MV-4-11 (cell line): ENCODE data around the gene CBX6.
"Not testable (repeated sequence)": the region's sequence is repeated elsewhere in the genome, so short reads cannot be mapped to it uniquely, and the experiment has no call there.

Experiments used
- DNase-seq: peaks from one replicate; lab custom pipeline; 2025; lab: John Stamatoyannopoulos, UW

Gene CBX6

GRCh38 chr22:38861170-38861876 lies 10.7 kb downstream of the CBX6 start:
- no peak for DNase-seq

- no peak for DNase-seq
Observed at GRCh38 chr22:38860283-38861169, 11.5 kb downstream of the CBX6 start.

GRCh38 chr22:38859581-38860282 lies 12.3 kb downstream of the CBX6 start:
- no peak for DNase-seq

- DNase-seq = no peak
Observed at GRCh38 chr22:38858492-38858891, 13.5 kb downstream of the CBX6 start.

GRCh38 chr22:38854476-38854875 lies 17.5 kb downstream of the CBX6 start:
- not testable (repeated sequence) for DNase-seq

- DNase-seq = not testable (repeated sequence)
Observed at GRCh38 chr22:38853883-38854282, 18.1 kb downstream of the CBX6 start.

- no peak for DNase-seq
Observed at GRCh38 chr22:38853196-38853651, 18.8 kb downstream of the CBX6 start.

- no peak for DNase-seq
Observed at GRCh38 chr22:38852522-38852921, 19.5 kb downstream of the CBX6 start.

- DNase-seq = peak; percentile 26
Observed at GRCh38 chr22:38850941-38851849, 20.8 kb downstream of the CBX6 start.

- DNase-seq = no peak
Observed at GRCh38 chr22:38850399-38850798, 21.6 kb downstream of the CBX6 start.

GRCh38 chr22:38849811-38850210 lies 22.2 kb downstream of the CBX6 start:
- DNase-seq = no peak

- no peak for DNase-seq
Observed at GRCh38 chr22:38846412-38846811, 25.6 kb downstream of the CBX6 start.

GRCh38 chr22:38845004-38845740 lies 26.8 kb downstream of the CBX6 start:
- no peak for DNase-seq

GRCh38 chr22:38844315-38845003 lies 27.6 kb downstream of the CBX6 start:
- DNase-seq = no peak

- no peak for DNase-seq
Observed at GRCh38 chr22:38843657-38844314, 28.2 kb downstream of the CBX6 start, which contains the start of gene NPTXR. TSS of gene NPTXR (minus strand) at chr22:38844028.

GRCh38 chr22:38843201-38843656 lies 28.8 kb downstream of the CBX6 start:
- DNase-seq = peak; percentile 51

GRCh38 chr22:38842512-38843200 lies 29.4 kb downstream of the CBX6 start:
- no peak for DNase-seq

GRCh38 chr22:38841635-38842034 lies 30.4 kb downstream of the CBX6 start:
- no peak for DNase-seq

GRCh38 chr22:38841211-38841610 lies 30.8 kb downstream of the CBX6 start:
- no peak for DNase-seq
